IMR-90 (cell line): ENCODE data around the gene ADCYAP1R1. TPM values are rescaled to one million over a fixed set of nuclear protein-coding genes. Genes with fewer than 3 reads are reported as not detected.

Experiments used
- ATAC-seq: fragments of 200-7000 bp; cut with Tn5 transposase; 2 replicates; pipeline ENCODE4 v1.9.1; 2020; ENCODE audit warnings: low read depth, mild to moderate bottlenecking, moderate library complexity
- BruUV-seq: library from RNA; stranded (reverse); fragments of 400-500 nt; replicated peaks from 2 replicates; lab custom pipeline; 2021; lab: Mats Ljungman, UMichigan
- CTCF ChIA-PET: fragments of 300-600 bp; formaldehyde crosslinking; extraction: SDS; loops from one replicate; lab custom pipeline; 2021; ENCODE audit warnings: antibody characterized with exemption; lab: Yijun Ruan, JAX
- POLR2A ChIA-PET: fragments of 300-600 bp; sonication (Branson Sonifier 250); formaldehyde crosslinking; loops from one replicate; lab custom pipeline; 2022; ENCODE audit warnings: antibody characterized with exemption; ENCODE audit not compliant: unreplicated experiment; lab: Charles Lee
- DNase-seq: peaks from one replicate; pipeline ENCODE4 v3.0.0; 2013
- H2AFZ ChIP-seq: replicated peaks from 2 replicates; pipeline ENCODE3; 2013; ENCODE audit warnings: low read length, mild to moderate bottlenecking; ENCODE audit not compliant: poor library complexity
- H2AK5ac ChIP-seq: 2 replicates; pipeline ENCODE4 v1.6.1; 2013; ENCODE audit warnings: low read depth, low read length, inconsistent platforms
- H2AK9ac ChIP-seq: replicated peaks from 2 replicates; pipeline ENCODE3; 2013; ENCODE audit warnings: mild to moderate bottlenecking, low read depth, low read length, moderate library complexity; ENCODE audit not compliant: poor library complexity
- H2BK120ac ChIP-seq: 2 replicates; pipeline ENCODE4 v1.6.1; 2013; ENCODE audit warnings: low read depth, low read length, inconsistent platforms
- H2BK15ac ChIP-seq: 3 replicates; pipeline ENCODE4 v1.6.1; 2013; ENCODE audit warnings: low read depth, low read length, inconsistent platforms
- H2BK20ac ChIP-seq: 2 replicates; pipeline ENCODE4 v1.6.1; 2013; ENCODE audit warnings: low read depth, mild to moderate bottlenecking, inconsistent platforms, low read length, moderate library complexity
- H2BK5ac ChIP-seq: 2 replicates; pipeline ENCODE4 v1.6.1; 2013; ENCODE audit warnings: mild to moderate bottlenecking, low read depth, low read length, inconsistent platforms; ENCODE audit not compliant: poor library complexity, severe bottlenecking
- H3K14ac ChIP-seq: replicated peaks from 2 replicates; pipeline ENCODE4 v1.6.1; 2013; ENCODE audit warnings: low read depth, low read length, inconsistent platforms
- H3K18ac ChIP-seq: 2 replicates; pipeline ENCODE4 v1.6.1; 2013; ENCODE audit warnings: low read depth, low read length, control low read depth
- H3K23ac ChIP-seq: 2 replicates; pipeline ENCODE4 v1.6.1; 2013; ENCODE audit warnings: low read depth, low read length, inconsistent platforms
- H3K27ac ChIP-seq: 2 replicates; pipeline ENCODE4 v1.5.1; 2013; ENCODE audit warnings: mild to moderate bottlenecking, control low read depth, low read length; ENCODE audit not compliant: insufficient read depth
- H3K27me3 ChIP-seq: 2 replicates; pipeline ENCODE4 v1.6.1; 2013; ENCODE audit warnings: low read length; ENCODE audit not compliant: control insufficient read depth, insufficient read depth
- H3K36me3 ChIP-seq: 2 replicates; pipeline ENCODE4 v1.6.1; 2013; ENCODE audit warnings: low read length, mixed read lengths; ENCODE audit not compliant: control insufficient read depth, insufficient read depth
- H3K4ac ChIP-seq: 2 replicates; pipeline ENCODE4 v1.6.1; 2013; ENCODE audit warnings: low read depth, low read length, inconsistent platforms
- H3K4me1 ChIP-seq: 2 replicates; pipeline ENCODE4 v1.6.1; 2013; ENCODE audit warnings: low read length, mixed read lengths; ENCODE audit not compliant: control insufficient read depth, insufficient read depth
- H3K4me2 ChIP-seq: 2 replicates; pipeline ENCODE4 v1.6.1; 2013; ENCODE audit warnings: low read depth, mild to moderate bottlenecking, control low read depth, low read length, moderate library complexity
- H3K4me3 ChIP-seq: 2 replicates; pipeline ENCODE4 v1.5.1; 2013; ENCODE audit warnings: low read depth, mild to moderate bottlenecking, control low read depth, low read length, moderate library complexity; ENCODE audit not compliant: insufficient read depth
- H3K56ac ChIP-seq: 2 replicates; pipeline ENCODE4 v1.6.1; 2013; ENCODE audit warnings: low read length, inconsistent platforms; ENCODE audit not compliant: insufficient read depth; ENCODE audit errors: extremely low read depth
- H3K79me1 ChIP-seq, 2 experiments: 2 replicates each; pipeline ENCODE4 v1.6.1; 2013; ENCODE audit warnings: low read length in 2 of 2, inconsistent platforms in 1 of 2, low read depth in 1 of 2
- H3K9ac ChIP-seq: 2 replicates; pipeline ENCODE4 v1.6.1; 2013; ENCODE audit warnings: low read depth, low read length, control low read depth
- H3K9me1 ChIP-seq: 2 replicates; pipeline ENCODE4 v1.6.1; 2013; ENCODE audit warnings: low read length, inconsistent platforms; ENCODE audit not compliant: insufficient read depth
- H3K9me3 ChIP-seq: 2 replicates; pipeline ENCODE4 v1.6.1; 2013; ENCODE audit warnings: low read length; ENCODE audit not compliant: control insufficient read depth, insufficient read depth
- H4K20me1 ChIP-seq: 2 replicates; pipeline ENCODE4 v1.6.1; 2013; ENCODE audit warnings: low read length, inconsistent platforms; ENCODE audit not compliant: insufficient read depth
- H4K5ac ChIP-seq: 2 replicates; pipeline ENCODE4 v1.6.1; 2013; ENCODE audit warnings: mild to moderate bottlenecking, low read depth, low read length, control low read depth
- H4K8ac ChIP-seq, 2 experiments: 2 replicates each; pipeline ENCODE4 v1.6.1; 2013; ENCODE audit warnings: low read depth in 2 of 2, low read length in 2 of 2, control low read depth in 1 of 2, inconsistent platforms in 1 of 2
- H4K91ac ChIP-seq: 2 replicates; pipeline ENCODE4 v1.6.1; 2013; ENCODE audit warnings: low read depth, low read length, inconsistent platforms; ENCODE audit not compliant: insufficient read depth
- BHLHE40 ChIP-seq: fragments of 150-350 bp; IDR thresholded peaks from 2 replicates; pipeline ENCODE4 v1.6.1; 2016; ENCODE audit warnings: mild to moderate bottlenecking, low read depth, low read length
- CEBPB ChIP-seq: IDR thresholded peaks from 2 replicates; pipeline ENCODE4 v1.6.1; 2012; ENCODE audit warnings: low read depth, low read length, improper control_type of control experiment
- CHD1 ChIP-seq: IDR thresholded peaks from 2 replicates; pipeline ENCODE4 v1.6.1; 2012; ENCODE audit warnings: low read depth, low read length, improper control_type of control experiment
- CTCF ChIP-seq: conservative IDR thresholded peaks from 2 replicates; pipeline ENCODE4 v1.5.1; 2012; ENCODE audit warnings: mild to moderate bottlenecking, low read depth, low read length, improper control_type of control experiment
- ELK1 ChIP-seq: fragments of 150-350 bp; IDR thresholded peaks from 2 replicates; pipeline ENCODE4 v1.6.1; 2016; ENCODE audit warnings: low read depth, mild to moderate bottlenecking, low read length, moderate library complexity, borderline replicate concordance
- FOS ChIP-seq: fragments of 150-350 bp; IDR thresholded peaks from 2 replicates; pipeline ENCODE4 v1.6.1; 2016; ENCODE audit warnings: low read depth, low read length
- MAFK ChIP-seq: IDR thresholded peaks from 2 replicates; pipeline ENCODE4 v1.6.1; 2012; ENCODE audit warnings: low read depth, low read length, improper control_type of control experiment
- MAZ ChIP-seq: IDR thresholded peaks from 2 replicates; pipeline ENCODE4 v1.6.1; 2012; ENCODE audit warnings: low read depth, mild to moderate bottlenecking, low read length, improper control_type of control experiment, moderate library complexity, borderline replicate concordance
- MXI1 ChIP-seq: IDR thresholded peaks from 2 replicates; pipeline ENCODE4 v1.6.1; 2012; ENCODE audit warnings: low read depth, mild to moderate bottlenecking, low read length, moderate library complexity, borderline replicate concordance
- NFE2L2 ChIP-seq: fragments of 150-350 bp; IDR thresholded peaks from 2 replicates; pipeline ENCODE4 v1.6.1; 2016; ENCODE audit warnings: low read depth, mild to moderate bottlenecking, low read length
- POLR2A ChIP-seq: IDR thresholded peaks from 2 replicates; pipeline ENCODE4 v1.6.1; 2012; ENCODE audit warnings: mild to moderate bottlenecking, low read depth, low read length
- RAD21 ChIP-seq: IDR thresholded peaks from 2 replicates; pipeline ENCODE4 v1.6.1; 2012; ENCODE audit warnings: low read length, improper control_type of control experiment
- RCOR1 ChIP-seq: IDR thresholded peaks from 2 replicates; pipeline ENCODE4 v1.6.1; 2012; ENCODE audit warnings: mild to moderate bottlenecking, low read length, improper control_type of control experiment; ENCODE audit not compliant: insufficient replicate concordance
- RFX5 ChIP-seq: IDR thresholded peaks from 2 replicates; pipeline ENCODE4 v1.8.0; 2012; ENCODE audit warnings: low read depth, mild to moderate bottlenecking, low read length, moderate library complexity
- SMC3 ChIP-seq: fragments of 150-350 bp; IDR thresholded peaks from 2 replicates; pipeline ENCODE4 v1.6.1; 2016; ENCODE audit warnings: low read depth, mild to moderate bottlenecking, antibody characterized with exemption, low read length, moderate library complexity
- USF2 ChIP-seq: fragments of 150-350 bp; IDR thresholded peaks from 2 replicates; pipeline ENCODE4 v1.6.1; 2017; ENCODE audit warnings: mild to moderate bottlenecking, antibody characterized with exemption, low read length, low read depth
- WGBS, 2 experiments: methylation state at CpG; one replicate each; pipeline versions ENCODE4 v1.1.5 to v1.1.7; 2013; ENCODE audit warnings: missing lambda C conversion rate in 2 of 2; ENCODE audit not compliant: insufficient read length in 1 of 2; ENCODE audit errors: extremely low coverage in 2 of 2; 5-methylcytosine and 5-hydroxymethylcytosine counted together
- dilution Hi-C: fragments of 300-500 bp; cut with HindIII; formaldehyde crosslinking; loops from one replicate; pipeline ENCODE4 v1.14.3; 2018; ENCODE audit warnings: low sequenced_read_pairs; ENCODE audit not compliant: unreplicated experiment
- in situ Hi-C: fragments of 300-500 bp; cut with MboI; formaldehyde crosslinking; loops from 3 replicates; pipeline ENCODE4 v1.14.3; 2019; ENCODE audit warnings: low sequenced_read_pairs, inconsistent platforms, mixed read lengths
- intact Hi-C: fragments of 100-400 bp; cut with micrococcal nuclease; formaldehyde crosslinking; loops from 2 replicates; pipeline ENCODE4 v1.10.0; 2022
- polyA plus RNA-seq, 3 experiments: library from polyadenylated mRNA; depleted of rRNA; stranded (reverse); fragments of >200 nt; gene quantifications; 2 replicates each; pipeline ENCODE4 v1.2.3, GENCODE V29; 2012; ENCODE audit warnings: low replicate concordance in 1 of 3
- total RNA-seq: library from RNA; depleted of rRNA; stranded (reverse); fragments of >200 nt; gene quantifications from 2 replicates; pipeline ENCODE4 v1.2.3, GENCODE V29; 2012

Gene ADCYAP1R1
- total and polyA plus RNA-seq, 2 of the 4 experiments (the other 2 are of a cell fraction) = not detected

- Histone ChIP-seq H3K23ac (no peak overlapping the region), H2BK120ac (no peak overlapping the region), H2BK5ac (no peak overlapping the region), H3K4me1 (no peaks in the 10 kb centered on the region), H3K4me3 (no peak overlapping the region), H2AK5ac (no peak overlapping the region), H4K8ac (no peak overlapping the region), H2AK9ac (no peak overlapping the region), H3K36me3 (no peaks in the 10 kb centered on the region), H2AFZ (peak overlapping the region; percentile 58), H3K27me3 (peaks cover 10% of the 10 kb centered on the region; the same call in 1 of the 2 replicates), H3K79me1 (no peaks in the 10 kb centered on the region), H3K4ac (no peak overlapping the region), H3K9me1 (no peaks in the 10 kb centered on the region), H3K9ac (no peak overlapping the region), H3K14ac (no peak overlapping the region), H2BK20ac (no peak overlapping the region), H3K9me3 (no peaks in the 10 kb centered on the region), H4K5ac (no peak overlapping the region), H4K20me1 (no peaks in the 10 kb centered on the region), H3K27ac (no peak overlapping the region), H3K56ac (no peak overlapping the region), H2BK15ac (no peak overlapping the region), H3K4me2 (no peak overlapping the region), H3K18ac (no peak overlapping the region), H4K91ac (no peak overlapping the region)
- no TSS peak for BruUV-seq
- no peak for DNase-seq
- intact Hi-C loops (no loop called here), dilution Hi-C loops (no loop called here), in situ Hi-C loops (no loop called here)
- WGBS, 2 experiments = 14% methylated on average over 1 of the region's 4 CpGs; no CpG with 5 or more reads in 1 of the 2 experiments
- POLR2A ChIA-PET = no interaction called here
- TF ChIP-seq RFX5 = no peak
- TF ChIP-seq NFE2L2 = no peak
- TF ChIP-seq RAD21 = no peak
- TF ChIP-seq USF2 = no peak
- TF ChIP-seq MAZ = no peak
- TF ChIP-seq ELK1 = no peak
- TF ChIP-seq CEBPB = no peak
- TF ChIP-seq MXI1 = no peak
- TF ChIP-seq RCOR1 = no peak
- no peak for TF ChIP-seq POLR2A
- no peak for TF ChIP-seq MAFK
- TF ChIP-seq FOS = no peak
- TF ChIP-seq CTCF = no peak
- TF ChIP-seq BHLHE40 = no peak
- no peak for TF ChIP-seq CHD1
- no peak for TF ChIP-seq SMC3
- no peak for ATAC-seq
- CTCF ChIA-PET = no interaction called here
Measured at GRCh38 chr7:31066516-31067130, 14.5 kb downstream of the ADCYAP1R1 start.
